Activated naive CD4-positive, alpha-beta T cell treated with anti-CD3 and anti-CD28 coated beads for 36 hours (primary cell): Measurements from ENCODE around the gene MAPK11. TPM values are rescaled to one million over a fixed set of nuclear protein-coding genes. Genes with fewer than 3 reads are reported as not detected.
A peak's percentile ranks its signal among the peaks of the same experiment; 100 is the strongest.

Source experiments
- CTCF ChIA-PET: fragments of 350-600 bp; sonication (Branson Sonifier 250); formaldehyde crosslinking; loops from one replicate; lab custom pipeline; 2021; ENCODE audit warnings: antibody characterized with exemption; lab: Charles Lee
- DNase-seq: peaks from one replicate; pipeline ENCODE4 v3.0.0-alpha.2; 2020
- H3K27ac Mint-ChIP-seq: one replicate; pipeline ENCODE4 v1.8.0; 2021; ENCODE audit warnings: mild to moderate bottlenecking, mixed read lengths
- H3K27me3 Mint-ChIP-seq: one replicate; pipeline ENCODE4 v1.8.0; 2021; ENCODE audit warnings: low read depth, mixed read lengths
- H3K36me3 Mint-ChIP-seq: one replicate; pipeline ENCODE4 v1.8.0; 2021; ENCODE audit warnings: low read depth, mixed read lengths
- H3K4me1 Mint-ChIP-seq: one replicate; pipeline ENCODE4 v1.8.0; 2021; ENCODE audit warnings: low read depth, mixed read lengths
- H3K4me3 Mint-ChIP-seq: one replicate; pipeline ENCODE4 v1.8.0; 2021; ENCODE audit warnings: mild to moderate bottlenecking, moderate library complexity, mixed read lengths
- H3K9me3 Mint-ChIP-seq: one replicate; pipeline ENCODE4 v1.8.0; 2021; ENCODE audit warnings: mixed read lengths
- intact Hi-C: fragments of 100-400 bp; cut with micrococcal nuclease; formaldehyde crosslinking; loops from one replicate; pipeline ENCODE4 v1.15.1; 2023
- total RNA-seq, 2 experiments: library from RNA; stranded (reverse); gene quantifications; one replicate each; pipeline ENCODE4 v1.2.3, GENCODE V29; 2021

The MAPK11 gene
- total RNA-seq, 2 experiments from 2014 or later, result 17.5 to 17.9 TPM

DNA sequence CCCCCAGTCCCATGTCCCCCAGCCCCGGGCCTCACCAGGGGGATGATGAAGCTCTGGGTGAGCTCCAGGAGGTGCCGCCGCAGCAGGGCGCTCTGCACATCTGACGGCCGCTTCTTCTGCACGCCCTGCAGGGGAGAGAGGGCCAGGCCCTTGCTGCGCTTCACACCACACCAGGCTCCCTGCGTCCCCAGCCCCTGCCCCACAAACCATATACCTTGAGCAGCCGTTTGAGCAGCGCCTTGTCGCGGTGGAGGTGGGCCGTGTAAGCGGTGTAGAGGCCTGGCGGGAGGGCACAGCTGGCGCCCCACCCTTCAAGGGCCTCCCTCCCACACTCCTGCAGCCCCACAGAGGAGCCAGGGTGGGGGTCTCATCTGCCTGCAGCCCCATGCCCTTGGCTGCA lies 43.4 kb upstream of the MAPK11 start:
- Mint-ChIP-seq H3K36me3 (no peaks in the 10 kb centered on the region), H3K4me1 (peaks cover 17% of the 10 kb centered on the region), H3K27me3 (peaks cover 2% of the 10 kb centered on the region), H3K4me3 (peak overlapping the region; percentile 81), H3K27ac (no peak overlapping the region), H3K9me3 (no peaks in the 10 kb centered on the region)
- DNase-seq, result no peak
- CTCF ChIA-PET, result interaction anchor here (0.6 to 1.0 kb wide), 2 partner anchors 28 to 166 kb away, joined by 3 read pairs; no protein-coding TSS in a partner anchor
- intact Hi-C loops, result loop anchor here (5.0 kb wide), 1 partner anchor 41 kb away; the partner anchor contains the start of gene MAPK11

- Mint-ChIP-seq H3K36me3 (no peaks in the 10 kb centered on the region), H3K4me3 (no peak overlapping the region), H3K27ac (no peak overlapping the region), H3K9me3 (no peaks in the 10 kb centered on the region), H3K27me3 (peaks cover 3% of the 10 kb centered on the region), H3K4me1 (peaks cover 17% of the 10 kb centered on the region)
- CTCF ChIA-PET, result interaction anchor here (1.0 kb wide), 1 partner anchor 29 kb away, joined by 3 read pairs; no protein-coding TSS in a partner anchor
- no peak for DNase-seq
- intact Hi-C loops, result loop anchor here (5.0 kb wide), 1 partner anchor 41 kb away; the partner anchor contains the start of gene MAPK11
Measured at GRCh38 chr22:50313021-50313420, 42.8 kb upstream of the MAPK11 start.

GRCh38 chr22:50312371-50312770 lies 42.2 kb upstream of the MAPK11 start:
- CTCF ChIA-PET, result no interaction called here
- intact Hi-C loops, result loop anchor here (5.0 kb wide), 1 partner anchor 40 kb away; the partner anchor contains the start of gene MAPK11
- no peak overlapping the region for H3K4me3 Mint-ChIP-seq

GRCh38 chr22:50311606-50312351 lies 41.6 kb upstream of the MAPK11 start:
- peaks cover 17% of the 10 kb centered on the region for H3K4me1 Mint-ChIP-seq
- CTCF ChIA-PET, result no interaction called here
- no peaks in the 10 kb centered on the region for H3K36me3 Mint-ChIP-seq
- H3K27ac Mint-ChIP-seq, result no peak overlapping the region
- no peaks in the 10 kb centered on the region for H3K9me3 Mint-ChIP-seq
- H3K27me3 Mint-ChIP-seq, result peaks cover 3% of the 10 kb centered on the region
- no peak overlapping the region for H3K4me3 Mint-ChIP-seq
- intact Hi-C loops, result loop anchor here (5.0 kb wide), 1 partner anchor 39 kb away; the partner anchor contains the start of gene MAPK11
- no peak for DNase-seq

More at GRCh38 chr22:50312371-50312770, 42.2 kb upstream of the MAPK11 start:
- Mint-ChIP-seq H3K4me1 (peaks cover 17% of the 10 kb centered on the region), H3K27ac (no peak overlapping the region), H3K27me3 (peaks cover 3% of the 10 kb centered on the region), H3K36me3 (no peaks in the 10 kb centered on the region), H3K9me3 (no peaks in the 10 kb centered on the region)
- DNase-seq, result no peak

DNA sequence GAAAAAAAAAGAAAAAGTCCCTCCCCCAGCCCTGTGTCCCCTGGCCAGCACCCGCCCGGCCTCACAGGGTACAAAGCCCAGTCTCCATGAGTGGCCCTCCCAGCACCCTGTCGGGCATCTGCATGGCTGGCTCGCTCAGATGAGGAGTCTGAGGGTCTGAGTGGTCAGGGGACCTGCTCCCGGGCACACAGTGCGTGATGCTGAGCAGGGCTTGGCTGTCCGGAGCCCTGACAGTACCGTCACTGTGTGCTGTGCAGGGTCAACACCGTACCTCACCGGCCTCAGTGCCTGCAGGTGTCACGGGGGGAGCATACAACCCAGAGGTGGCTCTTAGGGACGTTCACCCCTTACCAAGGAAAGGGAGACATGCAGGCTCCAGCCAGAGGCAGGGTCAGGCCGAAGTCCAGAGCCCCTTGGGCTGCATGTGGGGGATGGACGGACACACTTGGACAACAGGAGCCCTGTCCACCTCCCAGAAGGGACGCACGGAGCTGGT lies 40.8 kb upstream of the MAPK11 start:
- no peak for DNase-seq
- Mint-ChIP-seq H3K27ac (no peak overlapping the region), H3K9me3 (no peaks in the 10 kb centered on the region), H3K4me3 (no peak overlapping the region), H3K4me1 (peaks cover 21% of the 10 kb centered on the region), H3K36me3 (no peaks in the 10 kb centered on the region), H3K27me3 (peaks cover 7% of the 10 kb centered on the region)
- CTCF ChIA-PET, result no interaction called here
- intact Hi-C loops, result loop anchor here (5.0 kb wide), 1 partner anchor 39 kb away; the partner anchor contains the start of gene MAPK11

DNA sequence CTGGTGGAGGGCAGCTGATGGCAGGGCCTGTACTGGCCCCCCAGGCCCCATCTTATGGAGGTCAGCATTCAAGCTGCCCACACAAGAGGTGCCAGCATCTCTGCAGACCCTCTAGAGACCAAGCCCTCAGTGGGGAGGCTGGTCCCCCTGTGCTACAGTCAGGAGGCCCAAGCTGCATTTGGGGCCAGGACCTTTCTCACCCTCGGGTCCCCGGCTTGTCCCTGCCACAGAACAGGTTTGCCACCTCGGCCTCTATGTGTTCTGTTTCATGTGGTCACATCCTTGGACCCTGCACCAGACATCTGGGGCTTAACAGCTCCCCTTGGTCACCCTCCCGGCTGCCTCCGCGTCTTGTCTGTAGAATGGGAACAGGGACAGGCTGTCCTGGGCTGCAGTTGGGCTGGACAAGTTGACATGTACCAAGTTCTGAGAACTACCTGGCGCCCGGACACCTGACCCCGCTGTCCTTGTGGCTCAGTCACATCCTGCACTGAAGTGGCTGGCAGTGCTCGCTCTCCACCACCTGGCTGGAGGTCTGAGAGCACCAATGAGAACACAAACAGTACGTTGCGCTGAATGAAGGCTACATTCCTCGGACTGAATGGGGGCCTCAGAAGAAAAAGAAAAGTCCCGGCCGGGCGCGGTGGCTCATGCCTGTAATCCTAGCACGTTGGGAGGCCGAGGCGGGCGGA lies 40.0 kb upstream of the MAPK11 start:
- peaks cover 10% of the 10 kb centered on the region for H3K27me3 Mint-ChIP-seq
- no peak overlapping the region for H3K4me3 Mint-ChIP-seq
- H3K27ac Mint-ChIP-seq, result no peak overlapping the region
- peaks cover 20% of the 10 kb centered on the region for H3K4me1 Mint-ChIP-seq
- CTCF ChIA-PET, result no interaction called here
- H3K36me3 Mint-ChIP-seq, result no peaks in the 10 kb centered on the region
- no peaks in the 10 kb centered on the region for H3K9me3 Mint-ChIP-seq
- no peak for DNase-seq
- intact Hi-C loops, result loop anchor here (5.0 kb wide), 1 partner anchor 38 kb away; the partner anchor contains the start of gene MAPK11

DNA sequence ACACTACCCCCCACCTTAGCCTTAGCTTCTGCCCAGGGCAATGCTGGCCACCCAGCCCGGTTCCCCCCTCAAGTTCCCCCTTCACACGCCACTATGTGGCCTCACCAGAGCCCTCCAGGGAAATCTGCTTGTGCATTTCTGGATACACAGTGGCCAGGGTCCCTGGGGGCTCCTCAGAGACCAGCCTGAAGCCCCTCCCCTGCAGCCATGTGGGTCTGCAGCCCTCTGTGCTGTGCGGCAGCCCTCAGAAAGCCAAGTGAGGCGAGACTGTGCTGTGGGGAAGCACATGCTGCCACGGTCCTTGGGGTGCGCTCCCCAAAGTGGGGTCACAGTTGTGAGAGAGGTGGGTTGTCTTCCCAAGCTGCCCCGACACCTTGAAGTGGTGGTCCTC lies 39.4 kb upstream of the MAPK11 start:
- H3K4me1 Mint-ChIP-seq, result peaks cover 17% of the 10 kb centered on the region
- H3K27ac Mint-ChIP-seq, result no peak overlapping the region
- intact Hi-C loops, result no loop called here
- peaks cover 10% of the 10 kb centered on the region for H3K27me3 Mint-ChIP-seq
- no peaks in the 10 kb centered on the region for H3K9me3 Mint-ChIP-seq
- no peaks in the 10 kb centered on the region for H3K36me3 Mint-ChIP-seq
- CTCF ChIA-PET, result no interaction called here
- no peak for DNase-seq
- no peak overlapping the region for H3K4me3 Mint-ChIP-seq

DNA sequence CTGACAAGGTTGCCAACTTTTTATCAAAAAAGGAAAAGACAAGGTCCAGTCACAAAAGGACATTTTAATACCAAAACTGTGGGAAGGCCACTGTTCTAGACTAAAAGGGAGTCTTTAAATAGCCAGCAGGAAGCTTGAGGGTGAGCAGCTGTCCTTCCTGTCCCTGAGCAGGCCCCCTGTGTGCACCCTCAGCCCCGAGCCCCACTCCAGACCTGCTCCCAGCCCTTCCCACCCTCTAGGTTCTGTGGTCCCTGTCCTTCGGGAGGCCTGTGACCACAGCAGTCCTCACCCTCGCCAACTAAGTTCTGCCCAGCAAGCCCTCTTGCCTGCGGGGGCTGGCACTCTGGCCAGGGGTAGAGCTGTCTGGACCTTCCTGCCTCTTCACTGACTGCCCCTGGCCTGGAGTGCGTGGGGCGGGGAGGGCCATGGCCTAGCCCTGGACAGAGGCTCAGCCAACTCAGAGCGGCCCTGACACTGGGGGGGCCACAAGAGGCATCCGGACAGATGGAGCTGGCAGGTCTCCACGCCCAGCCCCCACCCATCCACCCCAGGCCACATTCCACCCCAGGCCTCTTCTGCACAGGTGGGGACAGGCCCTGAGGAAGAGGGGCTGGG lies 38.9 kb upstream of the MAPK11 start:
- DNase-seq, result no peak
- H3K4me1 Mint-ChIP-seq, result peaks cover 12% of the 10 kb centered on the region
- no peak overlapping the region for H3K27ac Mint-ChIP-seq
- intact Hi-C loops, result no loop called here
- CTCF ChIA-PET, result no interaction called here
- H3K36me3 Mint-ChIP-seq, result no peaks in the 10 kb centered on the region
- H3K9me3 Mint-ChIP-seq, result no peaks in the 10 kb centered on the region
- peak overlapping the region; percentile 28 for H3K4me3 Mint-ChIP-seq
- peaks cover 12% of the 10 kb centered on the region for H3K27me3 Mint-ChIP-seq

- no peak overlapping the region for H3K27ac Mint-ChIP-seq
- H3K9me3 Mint-ChIP-seq, result no peaks in the 10 kb centered on the region
- peak overlapping the region; percentile 28 for H3K4me3 Mint-ChIP-seq
- no peak for DNase-seq
- CTCF ChIA-PET, result no interaction called here
- intact Hi-C loops, result no loop called here
- no peaks in the 10 kb centered on the region for H3K36me3 Mint-ChIP-seq
- peaks cover 8% of the 10 kb centered on the region for H3K4me1 Mint-ChIP-seq
- H3K27me3 Mint-ChIP-seq, result peaks cover 12% of the 10 kb centered on the region
Measured at GRCh38 chr22:50308597-50308935, 38.4 kb upstream of the MAPK11 start.

GRCh38 chr22:50307890-50308596 lies 37.9 kb upstream of the MAPK11 start:
- no peaks in the 10 kb centered on the region for H3K9me3 Mint-ChIP-seq
- H3K4me3 Mint-ChIP-seq, result no peak overlapping the region
- DNase-seq, result no peak
- H3K27me3 Mint-ChIP-seq, result peaks cover 12% of the 10 kb centered on the region
- no peak overlapping the region for H3K27ac Mint-ChIP-seq
- CTCF ChIA-PET, result interaction anchor here (0.7 kb wide), 1 partner anchor 31 kb away, joined by 3 read pairs; no protein-coding TSS in a partner anchor
- peaks cover 6% of the 10 kb centered on the region for H3K4me1 Mint-ChIP-seq
- no peaks in the 10 kb centered on the region for H3K36me3 Mint-ChIP-seq
- intact Hi-C loops, result no loop called here

- peak; percentile 29 for DNase-seq
- Mint-ChIP-seq H3K9me3 (no peaks in the 10 kb centered on the region), H3K27me3 (peaks cover 16% of the 10 kb centered on the region), H3K4me1 (peaks cover 6% of the 10 kb centered on the region), H3K4me3 (no peak within 1 kb of the TSS), H3K36me3 (no peaks in the 10 kb centered on the region), H3K27ac (no peak within 1 kb of the TSS)
- CTCF ChIA-PET, result interaction anchor here (0.7 to 1.0 kb wide), 2 partner anchors 21 to 30 kb away, joined by 3 to 4 read pairs; no protein-coding TSS in a partner anchor
- intact Hi-C loops, result no loop called here
Measured at GRCh38 chr22:50306753-50307749, 36.9 kb upstream of the MAPK11 start, which contains the start of gene PLXNB2. Gene PLXNB2, minus strand, starts transcription at chr22:50307646. Its CDS starts 17,062 bp downstream, at chr22:50290584.
